Fibroblast of mammary gland (primary cell): ENCODE data around the gene ANXA3.

Experiments used
- DNase-seq: peaks from one replicate; pipeline ENCODE4 v3.0.0-alpha.2; 2010; ENCODE audit warnings: low read depth
- H3K4me3 ChIP-seq: 2 replicates; pipeline ENCODE4 v1.5.1; 2011; ENCODE audit warnings: low read depth, mild to moderate bottlenecking, low read length, moderate library complexity; ENCODE audit not compliant: control insufficient read depth
- CTCF ChIP-seq: conservative IDR thresholded peaks from 2 replicates; pipeline ENCODE4 v1.5.1; 2011; ENCODE audit warnings: low read depth, low read length, inconsistent platforms; ENCODE audit not compliant: control insufficient read depth, insufficient read depth

ANXA3 gene

GRCh38 chr4:78517050-78517652, 34.4 kb upstream of the ANXA3 start:
- DNase-seq, result peak; percentile 60
- peak; percentile 71 for TF ChIP-seq CTCF
- no peak overlapping the region for H3K4me3 ChIP-seq

GRCh38 chr4:78518561-78518960, 33.0 kb upstream of the ANXA3 start:
- TF ChIP-seq CTCF, result no peak
- DNase-seq, result no peak
- no peak overlapping the region for H3K4me3 ChIP-seq

GRCh38 chr4:78519962-78520361, 31.6 kb upstream of the ANXA3 start:
- no peak overlapping the region for H3K4me3 ChIP-seq
- TF ChIP-seq CTCF, result no peak
- no peak for DNase-seq

- H3K4me3 ChIP-seq, result no peak overlapping the region
- DNase-seq, result peak; percentile 92
- no peak for TF ChIP-seq CTCF
Observed at GRCh38 chr4:78520808-78521226, 30.8 kb upstream of the ANXA3 start.

GRCh38 chr4:78524009-78524408, 27.6 kb upstream of the ANXA3 start:
- no peak for DNase-seq
- TF ChIP-seq CTCF, result no peak
- no peak overlapping the region for H3K4me3 ChIP-seq

GRCh38 chr4:78525559-78525958, 26.0 kb upstream of the ANXA3 start:
- DNase-seq, result no peak
- no peak overlapping the region for H3K4me3 ChIP-seq
- TF ChIP-seq CTCF, result no peak

- TF ChIP-seq CTCF, result no peak
Observed at GRCh38 chr4:78527103-78527502, 24.5 kb upstream of the ANXA3 start.

More at GRCh38 chr4:78527103-78527502, 24.5 kb upstream of the ANXA3 start:
- no peak for DNase-seq
- no peak overlapping the region for H3K4me3 ChIP-seq
